ENCODE data around the gene KIFC3.
"Not testable (repeated sequence)": the region's sequence is repeated elsewhere in the genome, so short reads cannot be mapped to it uniquely, and the experiment has no call there.

The KIFC3 gene

GRCh38 chr16:57753448-57754353 is 48.6 kb downstream of the KIFC3 start:
- no peak for DNase-seq (ENCODE audit: low read depth in 2 of 2)

DNA sequence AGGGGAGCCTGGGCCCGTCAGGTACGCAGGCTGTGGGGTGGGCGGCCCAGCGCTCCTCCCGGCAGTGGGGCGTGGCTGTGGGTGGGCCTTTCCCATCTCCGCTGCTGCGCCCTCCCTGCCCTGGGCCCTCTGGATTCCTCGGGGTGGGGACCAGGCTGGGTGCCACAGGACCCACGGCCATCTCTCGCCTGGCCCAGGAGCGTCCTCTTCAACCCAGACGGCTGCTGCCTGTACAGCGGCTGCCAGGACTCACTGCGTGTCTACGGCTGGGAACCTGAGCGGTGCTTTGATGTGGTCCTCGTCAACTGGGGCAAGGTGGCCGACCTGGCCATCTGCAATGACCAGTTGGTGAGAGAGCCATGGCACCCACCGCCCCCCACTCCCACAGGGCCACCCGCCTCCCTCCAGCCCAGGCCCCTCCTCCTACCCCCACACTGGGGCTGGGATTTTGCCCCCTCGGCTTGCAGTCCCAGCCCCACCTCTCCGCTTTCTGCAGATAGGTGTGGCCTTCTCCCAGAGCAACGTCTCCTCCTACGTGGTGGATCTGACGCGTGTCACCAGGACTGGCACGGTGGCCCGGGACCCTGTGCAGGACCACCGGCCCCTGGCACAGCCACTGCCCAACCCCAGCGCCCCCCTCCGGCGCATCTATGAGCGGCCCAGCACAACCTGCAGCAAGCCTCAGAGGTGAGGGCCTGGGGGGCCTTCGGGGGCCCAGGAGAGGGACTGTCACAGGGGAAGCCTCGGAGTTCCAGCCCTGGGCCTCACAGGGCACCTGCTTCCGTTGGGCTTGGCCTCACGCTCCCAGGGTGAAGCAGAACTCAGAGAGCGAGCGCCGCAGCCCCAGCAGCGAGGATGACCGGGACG is 49.5 kb downstream of the KIFC3 start:
- no peak for DNase-seq (ENCODE audit: low read depth in 2 of 2)

DNA sequence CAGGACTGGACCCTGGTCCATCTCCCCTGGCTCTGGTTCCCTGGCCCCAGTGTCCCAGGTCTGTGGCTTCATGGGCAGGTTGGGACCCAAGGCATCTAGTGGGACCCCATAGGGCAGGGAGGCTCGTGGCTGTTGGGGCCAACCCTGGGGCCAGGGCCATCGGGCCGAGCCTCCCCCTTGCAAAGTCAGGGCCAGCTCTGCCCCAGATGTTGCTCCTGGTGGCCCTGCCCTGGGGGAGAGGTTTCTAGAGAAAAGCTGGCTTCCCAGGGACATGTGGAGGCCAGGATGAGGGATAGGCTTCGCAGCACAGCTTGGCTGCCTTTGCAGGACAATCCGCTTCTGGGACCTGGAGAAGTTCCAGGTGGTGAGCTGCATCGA is 50.1 kb downstream of the KIFC3 start:
- DNase-seq (ENCODE audit: low read depth in 2 of 2): no peak

- no peak for DNase-seq (ENCODE audit: low read depth in 2 of 2)
Observed at GRCh38 chr16:57751539-57752202, 50.6 kb downstream of the KIFC3 start.

DNA sequence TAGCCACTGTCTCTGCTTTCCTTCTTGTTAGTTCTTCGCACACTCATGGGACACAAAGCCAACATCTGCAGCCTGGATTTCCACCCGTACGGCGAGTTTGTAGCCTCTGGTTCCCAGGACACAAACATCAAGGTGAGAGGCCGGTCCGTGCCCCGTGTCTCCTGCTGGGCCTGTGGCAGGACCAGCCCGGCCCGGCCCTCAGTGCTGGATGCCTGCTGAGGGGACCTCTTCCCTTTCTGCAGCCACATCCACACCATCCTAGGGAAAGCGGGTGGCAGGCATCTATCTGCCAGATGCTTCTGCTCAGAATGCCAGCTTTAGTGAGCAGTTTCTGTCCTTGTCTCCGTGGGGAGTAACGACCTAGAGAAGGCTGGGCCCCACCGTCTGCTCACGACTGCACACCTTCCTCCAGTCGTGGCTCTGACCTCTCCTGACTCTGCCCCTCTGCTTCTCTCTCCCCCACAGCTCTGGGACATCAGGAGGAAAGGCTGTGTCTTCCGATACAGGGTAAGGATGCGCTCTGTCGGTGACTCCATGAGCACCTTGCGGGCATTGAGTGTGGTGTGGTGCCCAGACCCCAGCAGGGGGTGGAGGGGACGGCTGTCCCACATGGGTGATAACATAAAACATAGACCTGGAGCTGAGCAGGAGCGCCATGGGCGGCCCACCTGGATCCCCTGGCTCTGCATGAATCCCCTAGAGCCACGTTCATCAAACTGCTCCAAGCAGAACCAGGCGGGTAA is 51.3 kb downstream of the KIFC3 start:
- DNase-seq (ENCODE audit: low read depth in 2 of 2): no peak

DNA sequence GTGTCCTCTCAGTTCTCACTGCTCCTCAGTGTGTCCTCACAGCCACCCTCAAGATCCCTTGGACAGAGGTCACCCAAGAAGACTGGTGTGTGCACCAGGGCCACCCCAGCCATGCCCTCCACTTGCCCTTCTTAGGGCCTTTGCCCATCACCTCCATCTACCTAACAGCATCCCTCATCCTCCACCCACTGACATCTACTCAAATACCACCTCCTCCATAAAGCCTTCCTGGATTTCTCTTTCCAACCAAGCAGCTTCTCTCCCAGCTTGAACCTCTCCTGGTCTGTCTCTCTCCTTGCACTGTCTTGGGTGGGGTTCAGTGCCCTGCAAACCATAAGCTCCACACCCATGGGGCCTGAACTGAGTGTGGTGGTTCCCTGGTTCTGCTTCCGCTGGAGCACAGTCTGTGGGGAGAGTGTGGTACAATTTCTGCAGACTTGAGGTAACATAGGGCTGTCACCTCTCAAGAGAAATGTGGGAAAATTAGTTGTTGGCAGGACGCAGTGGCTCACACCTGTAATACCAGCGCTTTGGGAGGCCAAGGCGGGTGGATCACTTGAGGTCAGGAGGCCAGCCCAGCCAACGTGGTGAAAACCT is 52.3 kb downstream of the KIFC3 start:
- no peak for DNase-seq (ENCODE audit: low read depth in 2 of 2)

DNA sequence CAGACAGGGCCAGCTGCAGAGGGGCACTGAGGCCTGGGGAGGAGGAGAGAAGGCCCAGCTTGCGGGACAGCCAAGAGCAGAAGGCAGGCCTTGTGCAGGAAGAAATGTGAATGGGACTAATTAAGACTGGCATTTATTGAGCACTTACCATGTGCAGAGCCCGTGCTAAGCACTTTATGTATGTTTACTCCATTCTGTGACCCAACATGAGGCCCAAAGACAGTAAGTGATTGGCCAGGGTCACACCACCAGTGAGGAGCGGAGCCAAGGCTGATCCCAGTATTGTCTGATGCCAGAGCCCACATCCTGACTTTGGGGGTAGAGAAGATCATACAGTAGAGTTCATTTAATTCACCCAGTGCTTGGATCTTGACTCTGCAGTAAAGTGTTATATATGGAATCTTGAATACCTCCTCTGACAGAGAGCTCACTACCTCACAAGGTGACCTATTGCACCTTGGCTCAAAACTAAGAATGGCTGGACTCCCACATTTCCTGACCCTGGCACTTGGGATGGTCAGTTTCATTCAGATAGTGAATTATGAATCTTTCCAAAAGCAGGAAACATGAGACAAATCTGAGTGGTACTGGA is 53.1 kb downstream of the KIFC3 start:
- DNase-seq (ENCODE audit: low read depth in 2 of 2): no peak

- no peak for DNase-seq (ENCODE audit: low read depth in 2 of 2)
Observed at GRCh38 chr16:57748596-57748995, 53.7 kb downstream of the KIFC3 start.

- DNase-seq (ENCODE audit: low read depth in 2 of 2): no peak
Observed at GRCh38 chr16:57747996-57748395, 54.3 kb downstream of the KIFC3 start.

DNA sequence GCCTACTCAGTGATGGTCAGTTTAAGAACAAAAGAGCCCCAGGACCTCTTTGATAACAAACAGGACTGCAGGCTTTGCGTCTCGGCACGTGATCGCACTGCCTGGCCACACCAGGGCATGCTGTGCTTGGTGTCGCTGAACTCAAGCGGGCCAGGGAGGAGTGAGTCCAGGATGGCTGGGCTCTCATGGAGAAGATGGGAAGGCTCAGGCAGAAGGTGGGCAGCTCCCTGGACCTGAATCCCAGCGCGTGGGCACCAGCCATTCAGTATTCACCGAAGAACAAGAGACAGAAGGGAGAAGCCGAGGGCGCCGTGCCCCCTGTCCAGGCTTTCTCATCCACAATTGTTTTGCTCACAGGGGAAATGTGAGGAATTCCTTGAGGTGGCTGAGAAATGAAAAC is 54.8 kb downstream of the KIFC3 start:
- no peak for DNase-seq (ENCODE audit: low read depth in 2 of 2)

DNA sequence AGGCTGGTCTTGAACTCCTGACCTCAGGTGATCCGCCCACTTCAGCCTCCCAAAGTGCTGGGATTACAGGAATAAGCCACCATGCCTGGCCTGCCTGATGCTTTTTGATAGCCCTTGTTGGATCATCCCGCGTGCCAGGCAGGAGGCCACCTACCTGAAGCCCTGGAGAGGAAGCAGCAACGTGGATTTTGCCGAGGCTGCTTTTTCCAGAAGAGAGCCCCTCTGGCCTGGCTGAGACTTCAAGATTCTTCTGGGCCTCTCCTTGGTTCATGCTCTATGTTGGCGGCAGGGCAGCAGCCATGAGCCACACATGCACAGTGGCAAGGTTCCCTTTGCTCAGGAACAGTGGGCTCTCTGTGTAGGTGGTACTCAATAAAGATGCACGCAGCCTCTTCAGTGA is 55.2 kb downstream of the KIFC3 start:
- no peak for DNase-seq (ENCODE audit: low read depth in 2 of 2)

DNA sequence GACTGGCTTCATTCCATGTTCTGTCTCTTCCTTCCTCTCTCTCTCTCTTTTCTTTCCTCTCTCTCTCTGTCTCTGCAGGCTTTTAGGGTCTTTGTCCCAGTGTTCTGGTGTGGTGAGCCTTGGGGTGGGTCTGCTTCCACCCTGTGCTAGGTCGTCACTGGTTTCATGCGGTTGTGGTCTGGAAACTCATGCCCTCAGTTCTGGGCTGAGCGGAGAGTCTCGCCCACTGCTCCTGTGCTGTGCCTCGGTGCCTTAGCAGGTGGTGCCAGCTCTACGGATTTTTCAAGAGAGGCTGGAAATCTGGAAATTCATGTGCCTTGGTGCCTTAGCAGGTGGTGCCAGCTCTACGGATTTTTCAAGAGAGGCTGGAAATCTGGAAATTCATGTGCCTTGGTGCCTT is 56.0 kb downstream of the KIFC3 start:
- not testable (repeated sequence) for DNase-seq (ENCODE audit: low read depth in 2 of 2)

DNA sequence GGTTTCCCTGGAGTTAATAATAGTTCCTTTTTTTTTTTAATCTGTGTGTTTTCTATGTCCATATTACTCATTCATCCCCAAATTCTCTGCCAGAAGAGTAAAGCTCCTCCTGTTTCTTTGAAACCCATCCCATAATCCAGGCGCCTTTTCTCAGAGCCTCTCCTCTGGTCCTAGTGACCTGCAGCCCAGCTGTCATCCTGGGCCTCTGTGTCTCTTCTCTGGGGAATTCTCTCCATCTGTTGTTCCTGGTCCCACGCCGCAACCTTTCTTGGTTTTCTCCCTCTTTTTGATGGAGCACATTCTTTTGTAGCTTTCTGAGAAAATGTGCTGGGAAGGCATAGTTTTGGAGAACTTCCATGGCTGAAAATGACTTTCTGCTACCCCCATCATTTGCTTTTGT is 56.5 kb downstream of the KIFC3 start:
- no peak for DNase-seq (ENCODE audit: low read depth in 2 of 2)

DNA sequence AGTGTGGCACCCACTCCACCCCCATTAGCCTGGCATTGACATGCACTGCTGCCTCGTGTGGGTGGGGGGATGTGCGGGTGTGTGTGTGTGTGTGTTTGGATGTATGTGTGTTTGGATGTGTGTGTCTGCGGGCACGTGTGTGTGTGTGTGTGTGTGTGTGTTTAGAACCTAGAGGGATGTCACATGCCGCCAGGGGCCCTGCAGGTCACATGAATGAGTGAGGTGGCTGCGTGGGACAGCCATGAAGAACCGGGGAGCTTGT is 57.7 kb downstream of the KIFC3 start:
- no peak for DNase-seq (ENCODE audit: low read depth in 2 of 2)

GRCh38 chr16:57743886-57744641 is 58.2 kb downstream of the KIFC3 start:
- DNase-seq (ENCODE audit: low read depth in 2 of 2): no peak

- no peak for DNase-seq (ENCODE audit: low read depth in 2 of 2)
Observed at GRCh38 chr16:57743458-57743857, 58.8 kb downstream of the KIFC3 start.

- no peak for DNase-seq (ENCODE audit: low read depth in 2 of 2)
Observed at GRCh38 chr16:57742543-57742942, 59.7 kb downstream of the KIFC3 start.

DNA sequence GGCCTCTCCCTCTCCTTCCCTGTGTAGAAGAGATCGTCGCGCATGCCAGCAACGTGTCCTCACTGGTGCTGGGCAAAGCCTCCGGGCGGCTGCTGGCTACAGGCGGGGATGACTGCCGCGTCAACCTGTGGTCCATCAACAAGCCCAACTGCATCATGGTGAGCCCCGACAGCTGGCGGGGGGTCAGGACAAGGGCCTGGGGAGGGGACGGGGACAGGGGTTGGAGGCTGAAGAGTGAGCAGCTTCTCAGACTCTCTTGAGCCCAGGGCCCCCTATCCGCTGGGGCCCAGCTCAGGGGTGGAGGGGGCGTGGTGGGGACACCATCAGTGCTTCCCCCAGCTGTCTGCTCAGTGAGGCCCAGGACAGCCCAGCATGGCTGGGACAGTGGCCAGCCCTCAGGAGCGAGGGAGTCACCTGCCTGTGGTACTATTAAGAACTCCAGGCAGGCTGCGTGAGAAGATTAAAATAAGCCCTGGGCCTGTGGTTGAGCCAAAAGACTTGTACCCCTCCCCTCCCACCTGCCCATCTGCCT is 60.6 kb downstream of the KIFC3 start:
- DNase-seq (ENCODE audit: low read depth in 2 of 2): no peak

GRCh38 chr16:57740423-57741071 is 61.7 kb downstream of the KIFC3 start:
- no peak for DNase-seq (ENCODE audit: low read depth in 2 of 2)
